ENCODE measurements around the gene CFP.

Gene CFP

DNA sequence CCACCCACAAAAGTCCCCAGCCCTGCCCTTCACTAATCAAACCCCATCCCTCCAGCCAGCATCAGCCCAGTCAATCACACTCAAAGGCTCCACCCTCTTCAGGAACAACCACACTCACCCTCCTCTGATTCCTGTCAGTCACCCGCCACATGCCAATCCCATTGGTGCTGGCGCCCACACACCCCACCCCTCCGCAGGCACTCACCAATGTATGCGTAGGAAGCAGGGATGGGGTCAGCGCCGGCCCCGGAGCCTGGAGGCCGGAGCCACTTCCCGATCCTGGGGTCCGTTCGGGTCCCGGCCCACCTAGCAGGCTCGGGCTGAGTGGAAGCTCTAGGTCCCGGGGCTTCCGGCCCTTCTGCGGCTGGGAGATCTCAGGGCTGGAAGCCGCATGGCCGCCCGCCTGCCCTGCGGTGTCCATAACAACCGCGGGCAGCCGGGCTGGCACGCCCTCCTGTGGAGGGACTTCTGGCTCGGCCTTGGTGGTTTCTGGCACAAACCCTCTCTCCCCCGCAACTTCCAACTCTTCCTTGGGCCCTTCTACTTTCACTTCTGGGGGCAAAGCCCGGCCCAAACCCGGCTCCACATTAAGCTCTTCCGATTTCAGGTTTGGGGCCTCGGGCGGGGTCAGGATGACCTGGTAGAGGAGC, 7.9 kb upstream of the CFP start:
- no peak for DNase-seq (ENCODE audit: low spot score)

DNA sequence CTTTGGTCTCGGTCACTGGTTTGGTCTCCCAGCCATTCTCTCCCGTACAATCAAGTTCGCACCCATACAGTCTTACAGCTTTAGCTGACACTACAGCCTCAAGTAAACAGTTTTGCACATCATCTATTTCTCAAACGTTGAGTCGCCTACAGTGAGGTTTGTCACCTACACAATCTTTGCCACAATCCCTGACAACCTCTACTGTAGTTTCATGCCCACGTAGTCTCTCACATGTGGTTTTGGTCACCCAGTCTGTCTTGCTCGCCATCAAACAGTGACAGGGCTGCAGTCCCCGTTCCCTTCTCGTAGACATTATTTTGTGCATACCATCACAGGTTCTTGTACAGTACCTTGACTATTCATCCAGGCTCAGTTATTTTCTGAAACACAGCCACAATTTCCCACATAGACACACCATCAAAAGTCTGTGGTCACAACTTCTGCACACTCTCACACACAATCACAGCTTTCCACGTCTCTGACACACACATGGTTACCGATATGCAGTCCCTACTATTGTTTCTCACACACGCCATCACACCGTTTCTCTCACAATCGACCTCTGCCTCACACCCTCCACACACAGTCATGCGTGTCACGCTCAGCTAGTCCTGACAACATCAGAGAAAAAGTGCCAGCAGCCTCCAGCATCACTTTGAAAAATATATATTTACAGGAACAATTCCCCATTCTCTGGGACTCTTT, 5.3 kb upstream of the CFP start:
- no peak for DNase-seq (ENCODE audit: low spot score)

DNA sequence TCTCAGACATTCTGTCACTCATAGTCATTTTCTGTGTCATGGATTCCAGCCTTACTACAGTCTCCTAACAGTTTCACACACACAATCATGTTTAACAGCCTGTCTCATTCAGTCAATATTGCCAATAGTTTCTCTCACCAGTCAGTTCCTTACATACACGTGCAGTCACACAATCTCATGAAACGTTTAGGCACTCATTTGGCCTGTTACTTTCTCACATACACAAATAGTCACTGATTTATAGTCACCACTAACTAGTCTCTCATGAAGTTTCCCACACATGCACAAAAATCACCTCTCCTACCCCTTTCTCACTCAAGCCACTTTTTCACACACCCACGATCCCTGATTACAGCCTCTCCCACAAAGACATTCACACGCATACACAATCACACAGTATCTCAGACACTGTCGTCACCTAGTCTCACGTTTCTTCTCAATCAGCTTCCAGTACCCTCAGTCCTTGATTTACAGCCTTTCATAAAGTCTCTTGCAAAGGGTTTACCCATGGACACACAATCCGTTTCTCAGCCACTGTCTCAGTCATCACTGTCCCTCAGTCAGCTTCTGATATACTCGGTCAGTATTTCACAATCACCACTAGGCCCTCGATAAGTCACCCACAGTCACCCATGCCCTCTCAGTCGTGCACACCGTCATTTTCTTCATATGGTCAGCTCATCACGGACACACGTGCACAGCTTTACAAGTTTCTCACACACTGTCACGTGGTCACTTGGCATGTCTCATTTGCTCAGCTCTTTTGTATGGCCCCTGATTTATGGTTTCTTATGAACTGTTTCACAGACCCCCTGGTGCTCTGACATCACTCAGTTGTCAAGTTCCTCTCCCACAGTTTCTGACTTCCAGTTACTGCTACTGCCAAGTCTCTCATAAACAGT, 4.2 kb upstream of the CFP start:
- no peak for DNase-seq (ENCODE audit: low spot score)

DNA sequence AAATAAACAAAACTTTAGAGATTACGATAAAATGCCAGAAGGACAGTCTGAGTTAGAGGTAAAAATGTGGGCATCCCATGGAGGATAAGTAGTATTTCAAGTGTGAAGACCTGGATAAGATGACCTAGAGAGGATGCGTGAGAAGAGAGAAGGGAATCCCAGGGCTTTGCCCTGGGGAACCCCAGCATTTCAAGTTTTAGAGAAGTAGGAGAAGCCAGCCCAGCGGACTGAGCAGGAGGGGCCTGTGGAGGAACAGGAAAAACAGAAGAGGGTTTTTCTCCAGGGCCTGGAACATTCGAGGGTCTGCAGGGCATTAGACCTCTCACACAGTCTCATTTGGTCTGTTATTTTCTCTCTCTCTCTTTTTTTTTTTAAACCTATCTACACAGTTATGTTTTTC, 2.9 kb upstream of the CFP start:
- no peak for DNase-seq (ENCODE audit: low spot score)

DNA sequence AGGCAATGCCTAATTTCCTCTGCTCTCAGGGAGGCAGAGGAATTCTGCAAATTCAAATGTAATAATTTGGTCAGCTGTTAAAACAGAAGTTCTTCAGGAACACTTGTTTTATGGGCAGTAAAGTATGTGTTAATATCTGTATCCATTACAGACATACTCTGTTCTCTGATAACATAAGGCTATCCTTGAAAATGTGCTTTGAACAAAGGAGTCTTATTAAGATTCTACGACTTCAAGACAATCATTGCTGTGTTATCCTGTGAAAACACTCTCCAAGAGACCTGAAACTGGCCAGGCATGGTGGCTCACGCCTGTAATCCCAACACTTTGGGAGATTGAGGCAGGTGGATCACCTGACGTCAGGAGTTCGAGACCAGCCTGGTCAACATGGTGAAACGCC, 1.9 kb upstream of the CFP start:
- DNase-seq (ENCODE audit: low spot score): no peak

DNA sequence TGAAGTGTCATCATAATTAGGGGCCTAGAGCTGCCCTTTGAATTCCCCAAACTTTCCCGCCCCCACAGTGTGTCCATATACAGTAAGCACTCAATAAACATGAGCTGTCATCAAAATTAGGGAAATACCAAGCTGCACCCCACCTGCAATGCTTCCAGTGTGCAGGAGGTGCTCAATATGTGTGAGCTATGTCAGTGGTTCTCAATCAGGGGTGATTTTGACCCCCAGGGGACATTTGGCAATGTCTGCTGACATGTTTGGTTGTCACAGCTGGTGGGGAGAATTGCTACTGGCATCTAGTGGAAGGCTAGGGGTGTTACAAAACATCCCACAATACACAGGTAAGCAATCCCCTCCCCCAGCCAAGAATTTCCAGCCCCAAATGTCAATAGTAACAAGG, 748 bp downstream of the CFP start:
- no peak for DNase-seq (ENCODE audit: low spot score)

DNA sequence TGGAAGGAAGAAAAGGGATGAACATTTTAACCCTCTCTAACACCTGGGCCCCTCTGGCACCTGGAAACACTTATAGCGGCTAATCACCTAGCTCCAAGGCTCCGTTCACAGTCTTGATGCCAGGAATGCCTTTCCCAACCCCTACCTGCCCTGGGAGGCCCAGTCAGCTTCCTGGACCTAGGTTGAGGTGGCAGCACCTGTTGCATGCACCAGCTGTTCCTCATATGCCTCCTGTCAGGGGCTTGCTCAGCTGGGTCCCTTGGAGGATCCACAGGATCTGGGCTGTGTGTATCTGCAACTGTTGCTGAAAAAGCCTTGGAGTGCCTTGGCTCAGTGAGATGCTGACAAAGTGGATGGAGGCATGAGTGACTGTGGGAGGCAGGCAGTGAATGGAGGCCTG, 4.4 kb downstream of the CFP start:
- DNase-seq (ENCODE audit: low spot score): no peak

DNA sequence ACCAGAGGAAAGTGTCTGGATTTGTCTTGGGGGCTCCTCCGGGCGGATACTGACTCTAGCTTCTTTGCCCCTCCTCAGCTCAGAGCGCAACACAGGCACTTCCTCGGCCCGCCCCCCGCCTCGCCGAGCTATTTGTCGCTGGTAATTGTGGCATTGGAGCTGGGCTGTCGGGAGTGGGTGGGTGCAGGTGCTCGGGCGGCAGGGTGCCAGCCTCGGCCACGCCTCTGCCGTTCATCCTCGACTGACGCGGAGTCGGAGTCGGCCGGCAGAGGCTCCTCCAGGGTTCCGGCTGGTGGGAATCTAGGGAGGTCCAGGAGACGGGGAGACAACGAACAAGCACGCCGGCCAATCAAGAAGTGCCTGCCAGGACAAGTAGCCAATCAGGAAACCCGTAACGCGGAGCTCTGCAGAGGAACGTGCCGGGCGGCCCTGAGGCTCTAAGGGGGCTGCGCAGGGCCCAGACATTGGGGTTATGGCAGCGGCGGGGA, 6.1 kb downstream of the CFP start:
- peak; percentile 89 for DNase-seq (ENCODE audit: low spot score)

DNA sequence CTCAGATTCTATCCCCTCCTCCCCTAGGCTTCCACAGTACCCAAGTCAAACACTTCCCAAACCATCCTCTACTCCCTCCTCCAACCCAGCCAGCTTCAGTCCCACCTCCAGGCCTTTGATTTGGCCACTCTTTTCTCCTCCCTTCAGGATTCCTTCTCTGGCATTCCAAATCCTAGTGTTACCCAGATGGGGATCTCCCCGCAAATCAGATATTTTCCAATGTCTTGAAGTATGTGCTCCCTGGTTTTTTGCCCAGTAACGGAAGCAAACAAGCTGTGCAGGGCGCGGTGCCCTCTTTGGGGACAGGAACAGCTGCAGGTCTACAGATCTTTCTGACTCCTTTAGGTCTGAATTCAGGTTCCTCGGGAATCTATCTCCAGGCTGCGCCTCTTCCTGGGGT, 7.9 kb downstream of the CFP start:
- DNase-seq (ENCODE audit: low spot score): no peak

DNA sequence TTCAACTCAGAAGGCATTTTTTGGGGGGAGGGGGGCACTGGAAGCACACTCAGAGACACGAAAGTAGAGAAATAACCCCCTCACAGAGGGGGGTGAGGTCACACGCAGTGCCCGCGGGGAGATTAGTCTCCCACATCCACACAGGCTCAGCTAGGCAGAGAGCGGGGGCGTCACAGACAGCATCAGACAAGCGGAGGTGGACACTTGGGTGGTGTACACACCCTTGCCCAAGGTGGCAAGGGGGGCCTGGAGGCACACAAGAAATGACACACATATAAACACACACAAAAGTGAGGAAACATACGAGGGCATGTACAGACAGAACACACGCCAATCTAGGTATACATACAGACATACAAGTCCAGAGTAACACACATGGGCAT, 9.4 kb downstream of the CFP start:
- DNase-seq (ENCODE audit: low spot score): no peak

DNA sequence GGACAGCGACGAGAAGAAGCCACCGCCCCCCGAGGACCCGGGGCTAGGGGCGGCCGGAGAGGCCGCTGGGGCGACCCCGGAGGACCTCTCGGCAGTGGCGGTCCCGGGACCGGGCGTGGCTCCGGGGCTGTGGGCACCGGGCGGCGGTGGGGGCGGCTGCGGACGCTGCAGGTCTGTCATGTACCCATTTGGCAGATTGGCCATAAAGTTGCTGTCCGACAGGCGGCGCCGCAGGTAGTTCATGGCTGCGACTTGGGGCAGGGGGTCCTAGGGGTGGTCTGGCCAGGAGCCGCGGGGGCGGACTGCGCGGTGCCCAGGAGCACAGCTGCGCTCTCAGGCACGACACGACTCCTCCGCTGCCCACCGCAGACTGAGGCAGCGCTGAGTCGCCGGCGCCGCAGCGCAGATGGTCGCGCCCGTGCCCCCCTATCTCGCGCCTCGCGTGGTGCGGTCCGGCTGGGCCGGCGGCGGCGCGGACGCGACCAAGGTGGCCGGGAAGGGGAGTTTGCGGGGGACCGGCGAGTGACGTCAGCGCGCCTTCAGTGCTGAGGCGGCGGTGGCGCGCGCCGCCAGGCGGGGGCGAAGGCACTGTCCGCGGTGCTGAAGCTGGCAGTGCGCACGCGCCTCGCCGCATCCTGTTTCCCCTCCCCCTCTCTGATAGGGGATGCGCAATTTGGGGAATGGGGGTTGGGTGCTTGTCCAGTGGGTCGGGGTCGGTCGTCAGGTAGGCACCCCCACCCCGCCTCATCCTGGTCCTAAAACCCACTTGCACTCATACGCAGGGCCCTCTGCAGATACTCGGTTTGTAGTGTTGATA, 10.0 kb downstream of the CFP start, which contains the start of gene SYN1:
Gene SYN1 (minus strand): TSS at position 372 of the 817 bp plus-strand sequence. CDS start 129 bp downstream, at position 243.
- DNase-seq (ENCODE audit: low spot score): peak; percentile 95

DNA sequence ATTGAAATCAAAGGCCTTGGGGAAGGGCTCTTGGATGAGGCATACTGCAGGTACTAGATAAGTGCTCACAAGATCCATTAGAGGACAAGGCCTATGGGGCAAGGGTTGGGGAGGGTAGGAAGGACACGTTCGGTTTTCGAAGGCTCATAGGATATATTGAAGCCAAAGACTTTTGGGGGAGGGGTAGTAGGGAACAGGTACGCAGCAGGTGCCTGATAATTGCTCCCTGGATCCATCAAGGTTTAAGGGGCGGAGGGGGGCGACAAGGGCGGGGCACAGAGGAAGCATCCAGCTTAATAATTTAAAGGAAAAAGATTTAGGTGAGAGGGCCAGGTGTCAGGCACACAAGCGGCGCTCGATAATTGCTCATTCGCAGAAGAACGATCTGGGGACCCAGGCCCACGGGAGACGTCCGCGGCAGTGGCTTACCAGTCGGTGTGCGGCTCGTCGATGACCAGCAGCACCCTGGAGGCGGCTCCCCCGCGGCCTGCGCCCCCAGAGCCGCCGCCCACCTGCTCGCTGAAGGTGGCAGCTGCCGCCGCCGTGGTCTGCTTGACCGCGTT, 10.7 kb downstream of the CFP start:
- no peak for DNase-seq (ENCODE audit: low spot score)

DNA sequence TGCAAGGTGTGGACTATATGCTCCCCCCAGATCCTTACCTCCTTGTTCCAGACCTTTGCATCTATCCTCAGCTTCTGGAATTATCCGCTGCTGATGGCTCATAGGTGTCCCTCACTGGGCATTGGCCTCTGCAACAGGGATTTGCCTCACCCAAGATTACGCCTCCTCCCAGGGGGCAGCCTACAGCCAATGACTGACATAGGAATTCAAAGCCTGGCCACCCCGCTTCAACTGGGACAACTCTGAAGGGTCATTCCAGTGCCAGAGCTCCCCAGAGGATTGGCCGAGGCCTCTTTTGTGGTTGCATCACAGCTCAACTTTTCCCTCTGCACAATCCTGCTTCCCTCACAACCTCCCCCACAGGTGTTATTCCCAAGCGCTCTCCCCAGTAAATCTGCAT, 15.1 kb downstream of the CFP start:
- no peak for DNase-seq (ENCODE audit: low spot score)

DNA sequence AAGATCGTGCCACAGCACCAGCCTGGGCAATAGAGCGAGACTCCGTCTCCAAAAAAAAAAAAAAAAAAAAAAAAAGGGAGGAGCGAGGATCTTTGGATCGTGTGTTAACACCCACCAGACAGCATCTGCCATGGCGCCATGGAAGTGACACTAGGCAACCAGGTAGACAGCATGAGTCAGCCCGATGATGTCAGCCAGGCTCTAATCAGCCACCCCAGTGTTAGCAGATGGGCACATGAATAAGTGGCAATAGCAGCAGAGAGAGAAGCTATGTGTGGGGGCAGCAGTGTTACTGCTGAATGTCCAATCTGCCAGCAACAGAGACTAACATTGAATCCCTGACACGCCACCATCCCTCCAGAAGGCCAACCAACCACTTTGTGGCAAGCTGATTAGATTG, 16.6 kb downstream of the CFP start:
- no peak for DNase-seq (ENCODE audit: low spot score)

DNA sequence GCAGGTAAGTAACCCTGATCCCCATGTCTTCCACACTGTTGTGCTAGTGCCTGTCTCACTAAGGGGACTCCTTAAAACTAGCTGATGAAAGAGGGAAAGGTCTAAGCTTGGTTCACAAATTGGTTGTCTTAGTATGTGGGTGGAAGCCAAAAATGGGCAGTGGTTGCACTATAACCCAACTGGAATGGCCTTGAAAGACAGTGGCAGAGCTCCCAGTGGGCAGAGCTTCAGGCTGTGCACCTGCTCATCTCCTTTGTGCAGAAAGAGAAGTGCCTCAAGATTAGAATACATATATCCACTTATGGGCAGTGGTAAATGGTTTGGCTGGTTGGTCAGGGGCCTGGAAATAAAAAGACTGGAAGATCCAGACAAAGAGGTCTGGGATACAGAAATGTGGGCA, 17.3 kb downstream of the CFP start:
- no peak for DNase-seq (ENCODE audit: low spot score)

DNA sequence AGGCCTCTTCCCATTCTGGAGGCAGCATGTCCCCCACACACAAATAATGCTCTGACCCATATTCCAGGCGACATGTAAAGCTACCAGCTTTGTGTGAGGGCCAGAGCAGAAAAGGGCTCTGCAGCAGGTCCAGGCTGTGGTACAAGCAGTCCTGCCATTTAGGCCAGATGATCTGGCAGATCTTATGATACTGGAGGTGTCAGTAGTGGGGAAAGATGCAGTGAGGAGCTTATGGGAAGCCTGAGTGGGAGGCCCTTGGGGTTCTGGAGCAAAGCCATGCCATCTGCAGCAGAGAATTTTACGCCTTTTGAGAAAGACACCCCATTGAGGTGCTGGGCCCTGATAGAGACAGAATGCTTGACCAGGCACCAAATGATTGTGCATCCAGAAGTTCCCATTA, 17.8 kb downstream of the CFP start:
- no peak for DNase-seq (ENCODE audit: low spot score)

DNA sequence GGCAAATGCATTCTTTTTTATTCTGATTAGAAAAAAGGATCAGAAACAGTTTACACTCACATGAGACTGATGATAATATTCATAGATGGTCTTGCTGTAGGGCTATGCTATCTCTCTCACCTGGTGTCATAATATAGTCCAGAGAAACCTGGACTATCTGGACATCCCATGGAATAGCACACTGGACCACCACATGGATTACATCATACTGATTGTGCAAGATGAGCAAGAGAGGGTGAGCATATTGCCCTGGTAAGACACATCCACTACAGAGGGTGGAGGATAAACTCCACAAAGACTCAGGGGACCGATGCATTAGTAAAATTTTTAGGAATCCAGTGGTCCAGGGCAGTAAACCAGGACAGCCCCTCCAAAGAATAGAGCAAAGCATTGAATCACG, 18.2 kb downstream of the CFP start:
- DNase-seq (ENCODE audit: low spot score): no peak

DNA sequence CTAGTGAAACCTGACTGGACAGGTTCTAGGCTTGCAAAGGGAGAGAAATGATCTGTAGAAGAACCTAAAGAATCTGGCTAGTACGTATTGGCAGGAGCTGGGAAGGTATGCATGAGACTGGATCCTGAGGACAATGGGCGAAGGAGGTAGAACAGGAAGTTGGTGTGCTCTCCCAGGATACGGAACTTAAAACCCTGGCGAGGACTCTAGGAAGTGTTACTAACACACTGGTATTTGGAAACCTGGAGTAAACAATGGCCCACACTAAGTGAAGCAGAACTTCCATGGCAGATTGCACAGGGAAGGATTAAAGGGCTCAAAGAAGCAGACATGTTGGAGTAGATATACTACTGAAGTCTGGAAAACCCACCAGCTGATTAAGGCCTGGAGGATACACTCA, 19.2 kb downstream of the CFP start:
- DNase-seq (ENCODE audit: low spot score): no peak

DNA sequence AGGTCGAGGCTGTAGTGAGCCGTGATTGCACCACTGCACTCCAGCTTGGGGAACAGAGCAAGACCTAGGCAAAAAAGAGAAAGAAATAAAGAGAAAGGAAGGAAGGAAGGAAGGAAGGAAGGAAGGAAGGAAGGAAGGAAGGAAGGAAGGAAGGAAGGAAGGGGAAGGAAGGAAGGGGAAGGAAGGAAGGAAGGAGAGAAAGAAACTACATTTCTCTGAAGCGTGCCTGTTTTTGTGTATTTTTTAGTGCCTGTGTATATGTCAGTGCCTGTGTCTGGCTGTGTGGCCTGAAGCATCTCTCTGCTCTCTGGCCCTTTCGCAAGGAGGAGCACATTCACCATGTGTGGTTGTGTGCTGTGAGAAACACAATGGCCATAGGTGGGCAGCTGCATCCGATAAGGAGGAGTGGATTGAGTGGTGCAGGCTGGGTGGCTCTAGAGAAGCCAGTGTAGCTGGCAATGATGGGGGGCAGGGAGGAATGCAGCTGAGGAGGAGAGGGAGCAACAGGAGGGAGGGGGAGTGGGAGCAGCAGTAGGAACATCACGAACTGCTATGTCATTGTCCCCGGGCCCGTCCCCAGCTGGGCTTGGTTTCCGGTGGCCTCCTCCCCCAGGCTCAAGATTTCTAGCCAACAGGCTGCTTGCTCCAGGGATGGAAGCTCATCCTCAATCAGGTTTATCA, 21.5 kb downstream of the CFP start:
- DNase-seq (ENCODE audit: low spot score): peak; percentile 2

DNA sequence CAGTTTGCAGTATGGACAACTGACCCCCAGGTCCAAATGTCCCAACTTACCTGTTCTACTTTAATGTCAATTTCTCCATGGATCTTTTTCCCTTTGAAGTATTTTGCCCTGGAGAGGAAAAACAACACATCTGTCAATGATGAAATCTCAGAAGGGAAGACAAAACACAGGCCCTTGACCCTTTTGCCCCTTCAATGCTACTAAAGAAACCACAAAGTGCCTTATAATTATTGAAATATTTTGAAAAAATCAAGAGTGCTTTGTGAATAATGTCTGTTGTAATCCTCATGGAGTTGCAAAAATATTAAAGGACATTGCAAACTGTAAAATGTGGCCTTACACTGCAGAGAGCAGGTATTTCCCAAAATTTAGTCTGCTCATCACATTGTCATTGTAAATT, 22.6 kb downstream of the CFP start:
- DNase-seq (ENCODE audit: low spot score): no peak

DNA sequence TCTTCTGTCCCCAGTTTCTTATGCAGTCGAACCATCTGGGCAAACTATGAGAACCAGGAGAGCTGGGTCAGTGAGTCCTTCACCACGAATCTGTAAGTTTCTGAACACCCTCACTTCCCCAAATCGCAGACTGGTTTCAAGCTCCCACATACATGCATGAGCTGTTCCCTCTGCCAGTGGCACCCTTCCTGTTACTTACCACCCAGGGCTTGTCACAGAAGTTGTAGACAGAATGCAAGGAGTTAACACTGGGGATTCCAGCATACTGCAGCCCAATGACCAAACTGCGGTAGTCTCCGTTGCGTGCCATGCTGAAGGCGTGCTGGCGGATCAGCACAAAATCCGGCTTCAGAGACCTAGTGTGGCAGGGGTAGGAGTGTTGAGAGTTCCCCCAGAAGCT, 24.7 kb downstream of the CFP start:
- DNase-seq (ENCODE audit: low spot score): peak; percentile 1

All from AG08396 (cell line).